ENCODE data around the gene AQP3.

AQP3 gene

GRCh38 chr9:33416996-33417395 lies 30.4 kb downstream of the AQP3 start:
- peak; percentile 2 for DNase-seq (ENCODE audit: extremely low spot score)
- CTCF ChIA-PET = interaction anchor here (1.1 to 2.2 kb wide), 2 partner anchors 31 to 36 kb away, joined by 3 to 7 read pairs; partner anchors contain the start of gene AQP3
- POLR2A ChIA-PET = no interaction called here
- no peak for TF ChIP-seq ELF4 (IDR thresholded peaks at IDR 0.05)
- TF ChIP-seq FOXA1 (IDR thresholded peaks at IDR 0.05) = no peak
- no peak for TF ChIP-seq FOXK2 (IDR thresholded peaks at IDR 0.05)
- TF ChIP-seq SUZ12 (IDR thresholded peaks at IDR 0.05) = no peak
- TF ChIP-seq NFRKB (IDR thresholded peaks at IDR 0.05) = no peak
- TF ChIP-seq ARNT (IDR thresholded peaks at IDR 0.05) = no peak
- TF ChIP-seq L3MBTL2 (conservative IDR thresholded peaks at IDR 0.05) = no peak
- no peak for TF ChIP-seq LEF1 (IDR thresholded peaks at IDR 0.05; ENCODE audit: borderline replicate concordance)
- TF ChIP-seq SP1 (IDR thresholded peaks at IDR 0.05) = no peak
- no peak for TF ChIP-seq FOXM1 (IDR thresholded peaks at IDR 0.05; ENCODE audit: borderline replicate concordance)
- TF ChIP-seq ZNF384 (IDR thresholded peaks at IDR 0.05) = no peak
- TF ChIP-seq CTBP1 (IDR thresholded peaks at IDR 0.05; ENCODE audit: borderline replicate concordance) = no peak
- no peak for TF ChIP-seq PKNOX1 (IDR thresholded peaks at IDR 0.05)
- no peak for TF ChIP-seq BHLHE40 (IDR thresholded peaks at IDR 0.05; ENCODE audit: borderline replicate concordance)
- TF ChIP-seq HDGF (IDR thresholded peaks at IDR 0.05; ENCODE audit: borderline replicate concordance) = no peak
- TF ChIP-seq TARDBP (IDR thresholded peaks at IDR 0.05) = no peak

DNA sequence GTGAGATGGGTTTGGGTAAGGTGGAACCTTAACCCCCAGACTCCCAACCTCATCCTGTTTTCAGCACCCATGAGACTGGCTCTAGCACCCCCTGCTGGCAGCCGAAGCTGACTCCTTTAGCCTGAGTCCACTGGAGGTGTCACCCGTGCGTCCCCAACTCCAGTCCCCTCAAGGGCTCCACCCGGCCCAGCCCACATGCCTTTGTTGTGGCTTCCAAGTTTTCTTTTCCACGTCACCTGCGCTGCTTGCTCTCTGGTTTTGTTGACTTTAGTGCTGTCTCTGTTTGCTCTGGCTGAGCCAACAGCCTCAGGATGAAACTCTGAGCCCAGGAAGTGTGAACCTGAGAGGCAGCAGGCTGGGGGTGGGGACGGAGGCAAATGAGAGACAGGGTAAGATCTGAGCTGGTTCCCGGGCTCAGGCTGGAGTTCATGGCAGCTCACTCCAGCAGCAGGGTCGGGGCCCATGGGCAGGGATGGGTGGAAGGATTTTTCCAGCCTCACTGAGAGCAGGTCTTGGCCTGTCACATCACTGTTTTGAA lies 31.8 kb downstream of the AQP3 start:
- TF ChIP-seq LEF1 (IDR thresholded peaks at IDR 0.05; ENCODE audit: borderline replicate concordance) = no peak
- TF ChIP-seq HDGF (IDR thresholded peaks at IDR 0.05; ENCODE audit: borderline replicate concordance) = no peak
- no peak for TF ChIP-seq FOXM1 (IDR thresholded peaks at IDR 0.05; ENCODE audit: borderline replicate concordance)
- no peak for TF ChIP-seq SUZ12 (IDR thresholded peaks at IDR 0.05)
- no peak for TF ChIP-seq PKNOX1 (IDR thresholded peaks at IDR 0.05)
- no peak for TF ChIP-seq FOXK2 (IDR thresholded peaks at IDR 0.05)
- TF ChIP-seq ZNF384 (IDR thresholded peaks at IDR 0.05) = no peak
- TF ChIP-seq BHLHE40 (IDR thresholded peaks at IDR 0.05; ENCODE audit: borderline replicate concordance) = no peak
- TF ChIP-seq L3MBTL2 (conservative IDR thresholded peaks at IDR 0.05) = no peak
- no peak for TF ChIP-seq CTBP1 (IDR thresholded peaks at IDR 0.05; ENCODE audit: borderline replicate concordance)
- TF ChIP-seq ARNT (IDR thresholded peaks at IDR 0.05) = no peak
- CTCF ChIA-PET = interaction anchor here (0.5 to 2.9 kb wide), 6 partner anchors 14 to 944 kb away, joined by 3 to 13 read pairs (median 4); partner anchors contain the start of gene AQP3
- POLR2A ChIA-PET = no interaction called here
- DNase-seq (ENCODE audit: extremely low spot score) = peak; percentile 69

DNA sequence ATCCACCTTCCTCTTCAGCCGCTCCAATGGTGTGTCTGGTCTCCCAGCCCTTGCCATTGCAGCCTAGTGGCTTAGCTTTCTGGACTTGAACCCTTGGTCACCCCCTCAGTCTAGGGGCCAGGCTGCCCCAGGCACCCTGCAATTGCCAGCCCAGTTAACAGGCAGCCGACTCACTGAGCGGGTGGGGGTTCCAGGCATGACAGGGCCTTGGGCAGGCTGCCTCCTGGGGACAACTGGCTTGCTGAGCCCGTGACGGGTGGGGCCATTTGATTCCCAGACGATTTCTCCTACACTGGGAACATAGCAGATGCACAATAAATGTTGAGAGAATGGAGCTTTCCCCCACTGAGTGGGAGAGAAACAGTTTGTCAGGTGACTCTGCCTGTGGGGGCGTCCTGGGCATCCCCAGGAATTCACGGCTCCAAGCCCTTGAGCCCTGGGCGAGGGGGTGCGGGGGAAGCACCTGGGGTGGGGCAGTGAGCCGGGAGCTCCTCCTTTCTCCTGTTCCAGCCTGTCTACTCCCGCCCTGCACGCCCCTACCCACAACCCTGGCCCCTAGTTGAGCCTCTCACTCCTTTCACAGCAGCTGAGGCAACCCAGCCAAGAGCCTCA lies 32.4 kb downstream of the AQP3 start:
- ChIA-PET POLR2A (no interaction called here), CTCF (interaction anchor here (0.7 to 2.9 kb wide), 7 partner anchors 10 to 214 kb away, joined by 3 to 13 read pairs (median 4); partner anchors contain the start of gene AQP3)
- TF ChIP-seq LEF1 (IDR thresholded peaks at IDR 0.05; ENCODE audit: borderline replicate concordance) (no peak), CTBP1 (IDR thresholded peaks at IDR 0.05; ENCODE audit: borderline replicate concordance) (no peak), TARDBP (IDR thresholded peaks at IDR 0.05) (no peak), NFRKB (IDR thresholded peaks at IDR 0.05) (no peak), SP1 (IDR thresholded peaks at IDR 0.05) (no peak), FOXM1 (IDR thresholded peaks at IDR 0.05; ENCODE audit: borderline replicate concordance) (no peak), ZNF384 (IDR thresholded peaks at IDR 0.05) (no peak), ARNT (IDR thresholded peaks at IDR 0.05) (no peak), ELF4 (IDR thresholded peaks at IDR 0.05) (no peak), BHLHE40 (IDR thresholded peaks at IDR 0.05; ENCODE audit: borderline replicate concordance) (no peak), HDGF (IDR thresholded peaks at IDR 0.05; ENCODE audit: borderline replicate concordance) (no peak), FOXK2 (IDR thresholded peaks at IDR 0.05) (no peak), L3MBTL2 (conservative IDR thresholded peaks at IDR 0.05) (no peak), SUZ12 (IDR thresholded peaks at IDR 0.05) (no peak), PKNOX1 (IDR thresholded peaks at IDR 0.05) (no peak), FOXA1 (IDR thresholded peaks at IDR 0.05) (no peak)
- DNase-seq (ENCODE audit: extremely low spot score) = no peak

DNA sequence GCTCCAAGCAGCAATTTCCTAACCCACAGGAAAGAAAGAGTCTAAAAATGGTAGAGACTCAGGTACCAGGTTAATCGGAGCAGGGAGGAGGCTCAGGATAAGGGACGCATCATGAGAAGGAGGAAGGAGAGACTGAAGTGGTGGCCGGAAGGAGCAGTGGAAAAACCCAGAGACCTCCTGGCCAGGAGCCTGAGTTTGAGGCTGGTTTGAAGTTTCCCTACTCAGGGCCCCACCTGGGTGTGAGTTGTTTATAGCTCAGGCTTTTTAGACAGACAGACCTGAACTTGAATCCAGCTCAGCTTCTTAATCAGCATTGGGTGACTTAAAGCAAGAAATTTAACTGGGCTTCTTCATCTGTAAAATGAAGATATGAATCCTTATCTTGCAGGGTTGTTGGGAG lies 33.1 kb downstream of the AQP3 start:
- TF ChIP-seq CTBP1 (IDR thresholded peaks at IDR 0.05; ENCODE audit: borderline replicate concordance) (no peak), ELF4 (IDR thresholded peaks at IDR 0.05) (no peak), FOXM1 (IDR thresholded peaks at IDR 0.05; ENCODE audit: borderline replicate concordance) (no peak), TARDBP (IDR thresholded peaks at IDR 0.05) (no peak), PKNOX1 (IDR thresholded peaks at IDR 0.05) (no peak), HDGF (IDR thresholded peaks at IDR 0.05; ENCODE audit: borderline replicate concordance) (no peak), NFRKB (IDR thresholded peaks at IDR 0.05) (no peak), L3MBTL2 (conservative IDR thresholded peaks at IDR 0.05) (no peak), ZNF384 (IDR thresholded peaks at IDR 0.05) (no peak), FOXA1 (IDR thresholded peaks at IDR 0.05) (no peak), SP1 (IDR thresholded peaks at IDR 0.05) (no peak), ARNT (IDR thresholded peaks at IDR 0.05) (no peak), LEF1 (IDR thresholded peaks at IDR 0.05; ENCODE audit: borderline replicate concordance) (no peak), FOXK2 (IDR thresholded peaks at IDR 0.05) (no peak), BHLHE40 (IDR thresholded peaks at IDR 0.05; ENCODE audit: borderline replicate concordance) (no peak), SUZ12 (IDR thresholded peaks at IDR 0.05) (no peak)
- ChIA-PET POLR2A (no interaction called here), CTCF (interaction anchor here (0.7 to 2.9 kb wide), 5 partner anchors 10 to 215 kb away, joined by 3 to 13 read pairs (median 3); no protein-coding TSS in a partner anchor)
- DNase-seq (ENCODE audit: extremely low spot score) = no peak

GRCh38 chr9:33408087-33408486 lies 39.3 kb downstream of the AQP3 start:
- ChIA-PET POLR2A (no interaction called here), CTCF (interaction anchor here (1.1 kb wide), 1 partner anchor 45 kb away, joined by 3 read pairs; no protein-coding TSS in a partner anchor)
- no peak for DNase-seq (ENCODE audit: extremely low spot score)
- TF ChIP-seq LEF1 (IDR thresholded peaks at IDR 0.05; ENCODE audit: borderline replicate concordance) (no peak), SUZ12 (IDR thresholded peaks at IDR 0.05) (no peak), BHLHE40 (IDR thresholded peaks at IDR 0.05; ENCODE audit: borderline replicate concordance) (no peak), PKNOX1 (IDR thresholded peaks at IDR 0.05) (no peak), FOXM1 (IDR thresholded peaks at IDR 0.05; ENCODE audit: borderline replicate concordance) (no peak), FOXK2 (IDR thresholded peaks at IDR 0.05) (no peak), CTBP1 (IDR thresholded peaks at IDR 0.05; ENCODE audit: borderline replicate concordance) (no peak), ARNT (IDR thresholded peaks at IDR 0.05) (no peak), ELF4 (IDR thresholded peaks at IDR 0.05) (no peak), TARDBP (IDR thresholded peaks at IDR 0.05) (no peak), HDGF (IDR thresholded peaks at IDR 0.05; ENCODE audit: borderline replicate concordance) (no peak), L3MBTL2 (conservative IDR thresholded peaks at IDR 0.05) (no peak), SP1 (IDR thresholded peaks at IDR 0.05) (no peak)
